SJSA1 (cell line): Measurements from ENCODE around the gene SAMD8. TPM values are rescaled to one million over a fixed set of nuclear protein-coding genes. Genes with fewer than 3 reads are reported as not detected.
A peak's percentile ranks its signal among the peaks of the same experiment; 100 is the strongest.

Experiments
- DNase-seq, 2 experiments: peaks; one replicate each; pipeline ENCODE4 v3.0.0-alpha.2; 2015 to 2020; ENCODE audit warnings: low spot score in 2 of 2, low read depth in 1 of 2
- H3K27ac ChIP-seq: fragments of 250-450 bp; sonication (Bioruptor Pico); 2 replicates; pipeline ENCODE4 v1.5.1; 2020; ENCODE audit warnings: mild to moderate bottlenecking, moderate library complexity
- H3K27me3 ChIP-seq: fragments of 250-450 bp; sonication (Bioruptor Pico); replicated peaks from 2 replicates; pipeline ENCODE4 v1.5.1; 2020; ENCODE audit warnings: mild to moderate bottlenecking, moderate library complexity
- H3K36me3 ChIP-seq: fragments of 250-450 bp; sonication (Bioruptor Pico); 2 replicates; pipeline ENCODE4 v1.5.1; 2020; ENCODE audit warnings: mild to moderate bottlenecking
- H3K4me1 ChIP-seq: fragments of 250-450 bp; sonication (Bioruptor Pico); replicated peaks from 2 replicates; pipeline ENCODE4 v1.6.1; 2021; ENCODE audit warnings: mild to moderate bottlenecking
- H3K4me3 ChIP-seq: fragments of 250-450 bp; sonication (Bioruptor Pico); 2 replicates; pipeline ENCODE4 v1.5.1; 2020; ENCODE audit warnings: mild to moderate bottlenecking
- H3K9me3 ChIP-seq: fragments of 250-450 bp; sonication (Bioruptor Pico); replicated peaks from 2 replicates; pipeline ENCODE4 v1.5.1; 2020; ENCODE audit warnings: mild to moderate bottlenecking
- total RNA-seq: library from RNA; depleted of rRNA; stranded (reverse); fragments of >200 nt; shearing (Covaris generic); gene quantifications from 2 replicates; pipeline ENCODE4 v1.2.3, GENCODE V29; 2014; rRNA removed

Gene SAMD8
- total RNA-seq, 1 experiment from 2014 or later = 24.8 TPM

DNA sequence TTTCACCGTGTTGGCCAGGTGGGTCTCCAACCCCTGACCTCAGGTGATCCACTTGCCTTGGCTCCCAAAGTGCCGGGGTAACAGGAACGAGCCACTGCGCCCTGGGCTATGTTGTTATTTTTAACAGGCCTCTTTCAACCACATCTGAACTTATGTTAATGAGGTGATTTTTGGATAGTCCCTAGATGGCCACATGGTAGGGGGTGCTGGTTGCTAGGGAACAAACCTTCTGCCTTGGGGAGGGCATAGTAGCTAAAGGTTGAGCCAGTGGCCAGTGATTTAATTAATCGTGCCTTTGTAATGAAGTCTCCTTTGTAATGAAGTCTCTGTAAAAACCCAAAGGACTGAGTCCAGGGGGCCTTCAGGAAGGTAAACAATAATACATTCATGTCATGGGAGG lies 115.2 kb downstream of the SAMD8 start:
- no peaks in the 10 kb centered on the region for H3K9me3 ChIP-seq
- H3K27ac ChIP-seq = no peak overlapping the region
- H3K4me1 ChIP-seq = peaks cover 53% of the 10 kb centered on the region
- H3K4me3 ChIP-seq = no peak overlapping the region
- peaks cover 87% of the 10 kb centered on the region for H3K36me3 ChIP-seq
- no peaks in the 10 kb centered on the region for H3K27me3 ChIP-seq
- no peak for DNase-seq

DNA sequence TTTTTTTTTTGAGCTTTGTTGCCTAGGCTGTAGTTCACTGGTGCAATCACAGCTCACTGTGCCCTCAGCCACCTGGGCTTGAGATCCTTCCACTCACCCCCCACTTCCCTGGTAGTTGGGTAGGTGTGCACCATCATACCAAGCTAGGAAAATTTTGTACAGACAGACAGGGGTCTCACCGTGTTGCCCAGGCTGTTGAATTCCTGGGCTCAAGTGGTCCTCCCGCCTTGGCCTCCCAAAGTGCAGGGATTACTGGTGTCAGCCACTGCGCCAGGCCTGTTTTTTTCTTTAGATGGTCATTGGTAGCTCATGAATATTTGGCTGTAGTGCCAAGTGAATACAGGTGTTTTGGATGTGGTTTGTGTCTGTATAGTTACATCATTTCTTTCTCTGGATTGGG lies 116.8 kb downstream of the SAMD8 start:
- H3K36me3 ChIP-seq = peaks cover 85% of the 10 kb centered on the region
- no peaks in the 10 kb centered on the region for H3K27me3 ChIP-seq
- no peaks in the 10 kb centered on the region for H3K9me3 ChIP-seq
- H3K4me1 ChIP-seq = peaks cover 50% of the 10 kb centered on the region
- DNase-seq = no peak
- no peak overlapping the region for H3K4me3 ChIP-seq
- H3K27ac ChIP-seq = no peak overlapping the region

DNA sequence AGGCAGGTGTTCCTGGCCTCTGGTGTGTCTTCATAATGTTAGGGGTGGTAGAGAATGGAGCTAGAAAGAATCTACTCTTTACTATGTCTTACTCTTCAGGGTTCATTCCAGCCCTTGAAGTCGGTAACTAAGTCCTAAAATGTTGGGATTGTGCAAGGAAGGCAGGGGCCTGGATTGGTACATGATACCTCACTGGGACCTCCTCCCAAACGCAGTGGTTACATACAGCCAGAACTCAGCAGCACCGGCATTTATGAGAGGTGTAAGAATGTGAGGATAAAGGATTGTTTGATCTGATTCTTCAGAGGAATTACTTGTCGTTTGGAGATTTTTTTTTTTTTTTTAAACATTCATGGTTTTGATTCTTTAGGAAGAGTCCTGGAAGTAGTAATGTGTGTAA lies 117.4 kb downstream of the SAMD8 start:
- no peak for DNase-seq
- H3K27me3 ChIP-seq = no peaks in the 10 kb centered on the region
- peaks cover 44% of the 10 kb centered on the region for H3K4me1 ChIP-seq
- H3K9me3 ChIP-seq = no peaks in the 10 kb centered on the region
- H3K36me3 ChIP-seq = peaks cover 85% of the 10 kb centered on the region
- no peak overlapping the region for H3K4me3 ChIP-seq
- H3K27ac ChIP-seq = no peak overlapping the region

GRCh38 chr10:75229971-75230370 lies 118.5 kb downstream of the SAMD8 start:
- Histone ChIP-seq H3K27me3 (no peaks in the 10 kb centered on the region), H3K9me3 (no peaks in the 10 kb centered on the region; the same call in 1 of the 2 replicates), H3K27ac (no peak overlapping the region; the same call in 1 of the 2 replicates), H3K4me1 (peaks cover 40% of the 10 kb centered on the region), H3K36me3 (peaks cover 80% of the 10 kb centered on the region), H3K4me3 (no peak overlapping the region)
- peak in 1 of 2 experiments; percentile 23 for DNase-seq

DNA sequence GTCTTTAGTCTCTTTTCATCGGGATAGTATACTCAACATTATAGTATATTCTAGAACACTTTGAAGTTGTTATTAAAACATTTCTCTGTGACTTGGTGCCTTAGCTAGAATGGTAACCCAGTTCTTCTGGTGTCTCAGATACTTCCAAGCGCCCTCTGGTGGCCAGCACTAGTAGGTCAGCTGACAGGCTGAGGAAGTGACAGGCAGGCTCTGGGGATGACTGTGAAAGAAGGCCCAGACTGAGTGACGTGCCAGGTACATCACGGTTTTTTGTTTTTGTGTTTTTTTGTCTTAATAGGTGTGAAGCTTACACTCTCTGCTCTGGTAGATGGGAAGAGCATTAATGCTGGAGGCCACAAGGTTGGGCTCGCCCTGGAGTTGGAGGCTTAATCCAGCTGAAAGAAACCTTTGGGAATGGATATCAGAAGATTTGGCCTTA lies 119.2 kb downstream of the SAMD8 start:
- no peaks in the 10 kb centered on the region; the same call in 1 of the 2 replicates for H3K9me3 ChIP-seq
- no peak overlapping the region; the same call in 1 of the 2 replicates for H3K27ac ChIP-seq
- peak; percentile 73 to 91 for DNase-seq
- H3K27me3 ChIP-seq = no peaks in the 10 kb centered on the region
- H3K4me1 ChIP-seq = peaks cover 39% of the 10 kb centered on the region
- no peak overlapping the region for H3K4me3 ChIP-seq
- H3K36me3 ChIP-seq = peaks cover 76% of the 10 kb centered on the region

Other genes starting within 250 kb of the SAMD8 start
- gene VDAC2, start 99.1 kb downstream of the SAMD8 start, total RNA-seq = 223 and 224 TPM in 2 replicates
- 8.8 and 19.7 TPM in 2 replicates for gene COMTD1, start 124.3 kb downstream of the SAMD8 start, total RNA-seq